RWPE2 (cell line): ENCODE measurements around the gene USP14.

ENCODE experiments used
- ATAC-seq: fragments of 200-7000 bp; cut with Tn5 transposase; 3 replicates; pipeline ENCODE4 v1.9.1; 2021; ENCODE audit warnings: low read depth
- DNase-seq: peaks from one replicate; pipeline ENCODE4 v3.0.0-alpha.2; 2020; ENCODE audit warnings: low spot score
- H3K27ac ChIP-seq: fragments of 450-650 bp; 2 replicates; pipeline ENCODE4 v1.5.1; 2017; ENCODE audit warnings: mild to moderate bottlenecking; ENCODE audit not compliant: poor library complexity, severe bottlenecking
- H3K27me3 ChIP-seq: fragments of 250-450 bp; sonication (Bioruptor Pico); 2 replicates; pipeline ENCODE4 v1.5.1; 2021; ENCODE audit warnings: mild to moderate bottlenecking, moderate library complexity; ENCODE audit not compliant: insufficient read depth, poor library complexity, severe bottlenecking
- H3K36me3 ChIP-seq: fragments of 250-450 bp; sonication (Bioruptor Pico); 2 replicates; pipeline ENCODE4 v1.5.1; 2020; ENCODE audit warnings: low read depth, mild to moderate bottlenecking, moderate library complexity
- H3K4me1 ChIP-seq: fragments of 250-450 bp; sonication (Bioruptor Pico); 2 replicates; pipeline ENCODE4 v1.5.1; 2021; ENCODE audit warnings: mild to moderate bottlenecking, moderate library complexity; ENCODE audit not compliant: insufficient read depth, poor library complexity, severe bottlenecking
- H3K4me3 ChIP-seq: fragments of 250-450 bp; sonication (Bioruptor Pico); 2 replicates; pipeline ENCODE4 v1.5.1; 2021; ENCODE audit warnings: mild to moderate bottlenecking, moderate library complexity; ENCODE audit not compliant: severe bottlenecking
- H3K9me3 ChIP-seq: fragments of 250-450 bp; sonication (Bioruptor Pico); 2 replicates; pipeline ENCODE4 v1.5.1; 2021; ENCODE audit warnings: mild to moderate bottlenecking, moderate library complexity; ENCODE audit not compliant: severe bottlenecking
- CTCF ChIP-seq: fragments of 450-650 bp; IDR thresholded peaks from one replicate; pipeline ENCODE4 v1.5.1; 2017; ENCODE audit warnings: mild to moderate bottlenecking, moderate library complexity; ENCODE audit not compliant: poor library complexity, severe bottlenecking

USP14 gene

GRCh38 chr18:220708-221107 lies 62.4 kb downstream of the USP14 start:
- Histone ChIP-seq H3K4me3 (no peak overlapping the region), H3K27ac (no peak overlapping the region), H3K4me1 (no peaks in the 10 kb centered on the region), H3K27me3 (no peaks in the 10 kb centered on the region), H3K9me3 (no peaks in the 10 kb centered on the region), H3K36me3 (peaks cover 86% of the 10 kb centered on the region)
- DNase-seq: no peak
- ATAC-seq: no peak
- TF ChIP-seq CTCF: no peak

DNA sequence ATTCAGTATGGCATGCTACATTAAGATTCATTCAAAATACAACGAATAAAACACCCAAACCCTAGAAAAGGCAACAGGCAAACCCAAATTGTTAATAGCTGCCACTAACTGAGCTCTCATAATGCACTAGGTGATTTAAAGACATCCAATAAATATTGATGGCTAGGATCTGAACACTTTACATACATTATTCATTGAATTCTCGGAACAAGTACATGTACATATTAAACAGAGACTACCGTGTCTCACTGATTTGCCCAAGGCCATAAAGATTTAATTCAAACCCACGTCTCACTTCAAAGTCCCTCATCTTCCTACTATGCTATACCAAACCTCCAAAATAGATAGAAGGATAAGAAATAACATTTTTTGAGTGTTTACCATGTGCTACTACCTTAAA lies 67.4 kb downstream of the USP14 start:
- Histone ChIP-seq H3K4me1 (no peaks in the 10 kb centered on the region), H3K27me3 (no peaks in the 10 kb centered on the region), H3K4me3 (no peak overlapping the region), H3K27ac (no peak overlapping the region), H3K36me3 (peaks cover 60% of the 10 kb centered on the region), H3K9me3 (no peaks in the 10 kb centered on the region)
- ATAC-seq (no peak), DNase-seq (no peak)
- TF ChIP-seq CTCF: no peak

DNA sequence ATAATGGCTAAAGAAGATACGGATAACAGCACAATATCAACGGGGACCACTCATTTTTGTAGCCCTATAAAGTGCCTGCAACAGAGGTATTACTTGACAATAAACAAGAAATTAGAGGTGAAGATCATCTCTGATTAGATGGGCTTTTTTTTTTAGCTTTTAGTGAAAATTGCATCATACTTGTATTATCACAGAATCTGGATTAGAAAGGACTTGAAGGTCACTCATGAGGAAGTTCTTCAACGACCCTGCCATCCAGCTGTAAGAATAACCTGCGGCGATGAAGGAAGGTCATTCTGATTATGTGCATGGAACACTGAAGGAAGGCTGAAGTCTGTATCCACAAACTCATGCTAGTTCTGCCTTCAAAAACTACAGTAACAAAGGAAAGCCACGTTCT lies 69.0 kb downstream of the USP14 start:
- Histone ChIP-seq H3K36me3 (peaks cover 46% of the 10 kb centered on the region), H3K4me3 (no peak overlapping the region), H3K27me3 (no peaks in the 10 kb centered on the region), H3K27ac (no peak overlapping the region), H3K9me3 (no peaks in the 10 kb centered on the region), H3K4me1 (no peaks in the 10 kb centered on the region)
- no peak for TF ChIP-seq CTCF
- ATAC-seq: no peak
- no peak for DNase-seq

- Histone ChIP-seq H3K9me3 (no peaks in the 10 kb centered on the region), H3K27me3 (no peaks in the 10 kb centered on the region), H3K36me3 (peaks cover 45% of the 10 kb centered on the region), H3K4me1 (no peaks in the 10 kb centered on the region), H3K4me3 (no peak overlapping the region), H3K27ac (no peak overlapping the region)
- DNase-seq (no peak), ATAC-seq (no peak)
- no peak for TF ChIP-seq CTCF
Observed at GRCh38 chr18:227902-228301, 69.5 kb downstream of the USP14 start.

DNA sequence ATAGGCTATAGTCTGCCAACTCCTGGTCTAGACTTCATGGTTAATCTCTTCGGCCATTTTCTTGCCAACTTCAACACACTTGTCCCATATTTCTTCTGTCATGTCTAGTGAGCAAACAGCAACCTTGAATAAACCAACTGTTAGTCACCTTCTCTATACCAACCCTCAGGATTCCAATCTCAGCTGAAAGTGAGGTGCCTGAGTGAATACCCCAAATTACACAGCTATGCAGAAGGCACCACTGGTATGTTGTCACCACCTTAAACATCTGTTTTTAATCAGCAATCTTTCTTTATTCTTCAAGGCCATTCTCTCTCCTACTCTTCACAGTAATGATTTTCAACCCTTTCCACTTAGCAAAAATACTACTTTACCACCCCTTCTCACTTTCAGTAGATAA lies 70.2 kb downstream of the USP14 start:
- ATAC-seq: no peak

More for the DNA sequence above, 70.2 kb downstream of the USP14 start:
- Histone ChIP-seq H3K27me3 (no peaks in the 10 kb centered on the region), H3K36me3 (peaks cover 45% of the 10 kb centered on the region), H3K27ac (no peak overlapping the region), H3K9me3 (no peaks in the 10 kb centered on the region), H3K4me1 (no peaks in the 10 kb centered on the region), H3K4me3 (no peak overlapping the region)
- TF ChIP-seq CTCF: no peak
- no peak for DNase-seq
